WTC11 (cell line): ENCODE measurements around the gene CDH13. TPM values are rescaled to one million over a fixed set of nuclear protein-coding genes. Genes with fewer than 3 reads are reported as not detected.

Experiments
- ATAC-seq: fragments of 200-7000 bp; cut with Tn5 transposase; 2 replicates; pipeline ENCODE4 v1.10.0; 2021; ENCODE audit warnings: mild to moderate bottlenecking, moderate library complexity
- CTCF ChIA-PET: fragments of 300-600 bp; sonication (Branson Sonifier 250); formaldehyde crosslinking; loops from one replicate; lab custom pipeline; 2021; ENCODE audit warnings: antibody characterized with exemption; lab: Charles Lee
- POLR2A ChIA-PET: fragments of 350-600 bp; sonication (Branson Sonifier 250); formaldehyde crosslinking; loops from one replicate; lab custom pipeline; 2021; ENCODE audit warnings: antibody characterized with exemption; lab: Charles Lee
- DNase-seq: peaks from one replicate; pipeline ENCODE4 v3.0.0; 2021; ENCODE audit warnings: low spot score
- H3K27ac Mint-ChIP-seq: 2 replicates; pipeline ENCODE4 v1.8.0; 2021; ENCODE audit warnings: mixed read lengths
- H3K27me3 Mint-ChIP-seq: 2 replicates; pipeline ENCODE4 v1.8.0; 2021; ENCODE audit warnings: low read depth, mild to moderate bottlenecking, moderate library complexity, mixed read lengths
- H3K36me3 Mint-ChIP-seq: 2 replicates; pipeline ENCODE4 v1.8.0; 2021; ENCODE audit warnings: mixed read lengths
- H3K4me1 Mint-ChIP-seq: 2 replicates; pipeline ENCODE4 v1.8.0; 2022; ENCODE audit warnings: mixed read lengths
- H3K4me3 Mint-ChIP-seq: 2 replicates; pipeline ENCODE4 v1.8.0; 2021; ENCODE audit warnings: mild to moderate bottlenecking, moderate library complexity, mixed read lengths
- H3K9me3 Mint-ChIP-seq: 2 replicates; pipeline ENCODE4 v1.8.0; 2021; ENCODE audit warnings: mixed read lengths
- FOXP1 ChIP-seq: sonication (generic); formaldehyde crosslinking; IDR thresholded peaks from 2 replicates; pipeline ENCODE4 v1.8.0; 2022; ENCODE audit warnings: missing genetic modification reagents, mild to moderate bottlenecking, moderate library complexity, borderline replicate concordance
- TEAD1 ChIP-seq: sonication (generic); formaldehyde crosslinking; IDR thresholded peaks from 2 replicates; pipeline ENCODE4 v1.8.0; 2022; ENCODE audit warnings: mild to moderate bottlenecking, missing genetic modification reagents
- TEAD4 ChIP-seq: sonication (generic); formaldehyde crosslinking; IDR thresholded peaks from 2 replicates; pipeline ENCODE4 v1.8.0; 2022; ENCODE audit warnings: mild to moderate bottlenecking, missing genetic modification reagents
- TP53 ChIP-seq: sonication (generic); formaldehyde crosslinking; IDR thresholded peaks from 2 replicates; pipeline ENCODE4 v1.8.1; 2023; ENCODE audit warnings: mild to moderate bottlenecking, missing genetic modification reagents
- total RNA-seq: library from RNA; stranded (reverse); gene quantifications from 3 replicates; pipeline ENCODE4 v1.2.3, GENCODE V29; 2021
- TF ChIP-seq, protein P1 (sequence below): sonication (generic); formaldehyde crosslinking; IDR thresholded peaks from 2 replicates; pipeline ENCODE4 v1.8.0; 2022; ENCODE audit warnings: missing genetic modification reagents
- TF ChIP-seq, protein P2 (sequence below): sonication (generic); formaldehyde crosslinking; IDR thresholded peaks from 2 replicates; pipeline ENCODE4 v1.8.1; 2022; ENCODE audit warnings: mild to moderate bottlenecking, missing genetic modification reagents, moderate library complexity, borderline replicate concordance
- TF ChIP-seq, protein P3 (sequence below): sonication (generic); formaldehyde crosslinking; IDR thresholded peaks from 2 replicates; pipeline ENCODE4 v1.8.0; 2023; ENCODE audit warnings: missing genetic modification reagents, mild to moderate bottlenecking, borderline replicate concordance
- TF ChIP-seq, protein P4 (sequence below): fragments of 250-450 bp; sonication (Bioruptor Pico); IDR thresholded peaks from 2 replicates; pipeline ENCODE4 v1.9.0; 2021; ENCODE audit warnings: mild to moderate bottlenecking
- TF ChIP-seq, protein P5 (sequence below): sonication (generic); formaldehyde crosslinking; IDR thresholded peaks from 2 replicates; pipeline ENCODE4 v1.8.1; 2022; ENCODE audit warnings: mild to moderate bottlenecking, moderate library complexity, missing genetic modification reagents
- TF ChIP-seq, protein P6 (sequence below): sonication (generic); formaldehyde crosslinking; IDR thresholded peaks from 2 replicates; pipeline ENCODE4 v1.8.0; 2022; ENCODE audit warnings: mild to moderate bottlenecking, missing genetic modification reagents
- TF ChIP-seq, protein P7 (sequence below): sonication (generic); formaldehyde crosslinking; IDR thresholded peaks from 2 replicates; pipeline ENCODE4 v1.8.0; 2023; ENCODE audit warnings: missing genetic modification reagents

Gene CDH13
- total RNA-seq, 1 experiment from 2014 or later, result 0.81 TPM

DNA sequence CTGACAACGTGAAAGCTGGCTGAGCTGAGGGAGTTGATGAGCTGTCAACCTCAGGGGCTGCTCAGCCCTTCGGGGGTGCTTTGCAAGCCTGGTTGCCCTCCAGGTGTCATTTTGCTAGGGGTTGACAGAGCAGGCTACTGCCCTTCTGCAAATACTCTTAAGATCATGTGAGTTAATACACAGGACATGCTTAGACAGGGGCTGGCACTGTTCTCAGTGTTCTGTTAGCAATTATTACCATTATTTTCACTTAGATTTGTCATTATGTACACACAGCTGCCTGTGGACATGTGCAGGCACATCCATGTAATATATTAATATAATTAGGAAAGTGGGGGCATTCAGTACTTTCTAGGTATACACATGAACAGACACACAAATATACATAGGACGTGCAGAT lies 626.8 kb downstream of the CDH13 start (continued):
- TF ChIP-seq, protein P1, sequence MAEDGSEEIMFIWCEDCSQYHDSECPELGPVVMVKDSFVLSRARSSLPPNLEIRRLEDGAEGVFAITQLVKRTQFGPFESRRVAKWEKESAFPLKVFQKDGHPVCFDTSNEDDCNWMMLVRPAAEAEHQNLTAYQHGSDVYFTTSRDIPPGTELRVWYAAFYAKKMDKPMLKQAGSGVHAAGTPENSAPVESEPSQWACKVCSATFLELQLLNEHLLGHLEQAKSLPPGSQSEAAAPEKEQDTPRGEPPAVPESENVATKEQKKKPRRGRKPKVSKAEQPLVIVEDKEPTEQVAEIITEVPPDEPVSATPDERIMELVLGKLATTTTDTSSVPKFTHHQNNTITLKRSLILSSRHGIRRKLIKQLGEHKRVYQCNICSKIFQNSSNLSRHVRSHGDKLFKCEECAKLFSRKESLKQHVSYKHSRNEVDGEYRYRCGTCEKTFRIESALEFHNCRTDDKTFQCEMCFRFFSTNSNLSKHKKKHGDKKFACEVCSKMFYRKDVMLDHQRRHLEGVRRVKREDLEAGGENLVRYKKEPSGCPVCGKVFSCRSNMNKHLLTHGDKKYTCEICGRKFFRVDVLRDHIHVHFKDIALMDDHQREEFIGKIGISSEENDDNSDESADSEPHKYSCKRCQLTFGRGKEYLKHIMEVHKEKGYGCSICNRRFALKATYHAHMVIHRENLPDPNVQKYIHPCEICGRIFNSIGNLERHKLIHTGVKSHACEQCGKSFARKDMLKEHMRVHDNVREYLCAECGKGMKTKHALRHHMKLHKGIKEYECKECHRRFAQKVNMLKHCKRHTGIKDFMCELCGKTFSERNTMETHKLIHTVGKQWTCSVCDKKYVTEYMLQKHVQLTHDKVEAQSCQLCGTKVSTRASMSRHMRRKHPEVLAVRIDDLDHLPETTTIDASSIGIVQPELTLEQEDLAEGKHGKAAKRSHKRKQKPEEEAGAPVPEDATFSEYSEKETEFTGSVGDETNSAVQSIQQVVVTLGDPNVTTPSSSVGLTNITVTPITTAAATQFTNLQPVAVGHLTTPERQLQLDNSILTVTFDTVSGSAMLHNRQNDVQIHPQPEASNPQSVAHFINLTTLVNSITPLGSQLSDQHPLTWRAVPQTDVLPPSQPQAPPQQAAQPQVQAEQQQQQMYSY (CRISPR knock-in tag), result no peak
- TF ChIP-seq, protein P2, sequence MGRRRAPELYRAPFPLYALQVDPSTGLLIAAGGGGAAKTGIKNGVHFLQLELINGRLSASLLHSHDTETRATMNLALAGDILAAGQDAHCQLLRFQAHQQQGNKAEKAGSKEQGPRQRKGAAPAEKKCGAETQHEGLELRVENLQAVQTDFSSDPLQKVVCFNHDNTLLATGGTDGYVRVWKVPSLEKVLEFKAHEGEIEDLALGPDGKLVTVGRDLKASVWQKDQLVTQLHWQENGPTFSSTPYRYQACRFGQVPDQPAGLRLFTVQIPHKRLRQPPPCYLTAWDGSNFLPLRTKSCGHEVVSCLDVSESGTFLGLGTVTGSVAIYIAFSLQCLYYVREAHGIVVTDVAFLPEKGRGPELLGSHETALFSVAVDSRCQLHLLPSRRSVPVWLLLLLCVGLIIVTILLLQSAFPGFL (CRISPR knock-in tag), result no peak

DNA sequence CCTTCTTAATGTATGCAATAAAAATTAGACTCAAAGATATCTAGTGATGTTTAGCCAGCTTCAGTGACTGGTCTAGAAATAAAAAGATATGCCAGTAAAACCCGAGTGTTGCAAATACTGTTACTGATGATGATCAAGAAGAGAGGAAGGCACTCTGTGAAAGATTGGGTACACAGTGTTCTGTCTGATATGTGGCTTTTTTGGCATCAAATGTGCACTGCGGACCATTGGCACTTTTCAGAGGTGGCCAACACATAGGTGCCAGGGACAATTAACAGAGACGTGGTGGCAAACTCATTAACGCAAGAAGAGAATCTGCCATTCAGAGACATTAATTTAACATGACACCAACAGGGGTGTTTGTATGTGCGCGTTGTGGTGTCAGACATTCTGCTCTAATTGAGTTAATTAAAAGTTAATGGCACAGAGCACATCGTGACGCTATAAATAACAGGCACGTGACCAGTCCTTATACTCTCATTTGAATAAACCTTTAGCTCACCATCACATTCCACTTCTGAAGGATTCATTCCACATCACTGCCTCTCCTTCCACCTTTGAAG lies 631.7 kb downstream of the CDH13 start:
- no peak overlapping the region for H3K4me3 Mint-ChIP-seq
- no peaks in the 10 kb centered on the region for H3K36me3 Mint-ChIP-seq
- no peaks in the 10 kb centered on the region for H3K27me3 Mint-ChIP-seq
- no peak overlapping the region for H3K27ac Mint-ChIP-seq
- CTCF ChIA-PET, result no interaction called here
- no peak for ATAC-seq
- H3K9me3 Mint-ChIP-seq, result peaks cover 3% of the 10 kb centered on the region; the same call in 1 of the 2 replicates
- no peak for DNase-seq
- H3K4me1 Mint-ChIP-seq, result no peaks in the 10 kb centered on the region
- POLR2A ChIA-PET, result no interaction called here
- TF ChIP-seq, protein P3, sequence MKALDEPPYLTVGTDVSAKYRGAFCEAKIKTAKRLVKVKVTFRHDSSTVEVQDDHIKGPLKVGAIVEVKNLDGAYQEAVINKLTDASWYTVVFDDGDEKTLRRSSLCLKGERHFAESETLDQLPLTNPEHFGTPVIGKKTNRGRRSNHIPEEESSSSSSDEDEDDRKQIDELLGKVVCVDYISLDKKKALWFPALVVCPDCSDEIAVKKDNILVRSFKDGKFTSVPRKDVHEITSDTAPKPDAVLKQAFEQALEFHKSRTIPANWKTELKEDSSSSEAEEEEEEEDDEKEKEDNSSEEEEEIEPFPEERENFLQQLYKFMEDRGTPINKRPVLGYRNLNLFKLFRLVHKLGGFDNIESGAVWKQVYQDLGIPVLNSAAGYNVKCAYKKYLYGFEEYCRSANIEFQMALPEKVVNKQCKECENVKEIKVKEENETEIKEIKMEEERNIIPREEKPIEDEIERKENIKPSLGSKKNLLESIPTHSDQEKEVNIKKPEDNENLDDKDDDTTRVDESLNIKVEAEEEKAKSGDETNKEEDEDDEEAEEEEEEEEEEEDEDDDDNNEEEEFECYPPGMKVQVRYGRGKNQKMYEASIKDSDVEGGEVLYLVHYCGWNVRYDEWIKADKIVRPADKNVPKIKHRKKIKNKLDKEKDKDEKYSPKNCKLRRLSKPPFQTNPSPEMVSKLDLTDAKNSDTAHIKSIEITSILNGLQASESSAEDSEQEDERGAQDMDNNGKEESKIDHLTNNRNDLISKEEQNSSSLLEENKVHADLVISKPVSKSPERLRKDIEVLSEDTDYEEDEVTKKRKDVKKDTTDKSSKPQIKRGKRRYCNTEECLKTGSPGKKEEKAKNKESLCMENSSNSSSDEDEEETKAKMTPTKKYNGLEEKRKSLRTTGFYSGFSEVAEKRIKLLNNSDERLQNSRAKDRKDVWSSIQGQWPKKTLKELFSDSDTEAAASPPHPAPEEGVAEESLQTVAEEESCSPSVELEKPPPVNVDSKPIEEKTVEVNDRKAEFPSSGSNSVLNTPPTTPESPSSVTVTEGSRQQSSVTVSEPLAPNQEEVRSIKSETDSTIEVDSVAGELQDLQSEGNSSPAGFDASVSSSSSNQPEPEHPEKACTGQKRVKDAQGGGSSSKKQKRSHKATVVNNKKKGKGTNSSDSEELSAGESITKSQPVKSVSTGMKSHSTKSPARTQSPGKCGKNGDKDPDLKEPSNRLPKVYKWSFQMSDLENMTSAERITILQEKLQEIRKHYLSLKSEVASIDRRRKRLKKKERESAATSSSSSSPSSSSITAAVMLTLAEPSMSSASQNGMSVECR (CRISPR knock-in tag), result no peak
- no peak for TF ChIP-seq TP53
- no peak for TF ChIP-seq FOXP1 (CRISPR knock-in tag)
- no peak for TF ChIP-seq TEAD1 (CRISPR knock-in tag)
- TF ChIP-seq, all 79 proteins: peak for 0

DNA sequence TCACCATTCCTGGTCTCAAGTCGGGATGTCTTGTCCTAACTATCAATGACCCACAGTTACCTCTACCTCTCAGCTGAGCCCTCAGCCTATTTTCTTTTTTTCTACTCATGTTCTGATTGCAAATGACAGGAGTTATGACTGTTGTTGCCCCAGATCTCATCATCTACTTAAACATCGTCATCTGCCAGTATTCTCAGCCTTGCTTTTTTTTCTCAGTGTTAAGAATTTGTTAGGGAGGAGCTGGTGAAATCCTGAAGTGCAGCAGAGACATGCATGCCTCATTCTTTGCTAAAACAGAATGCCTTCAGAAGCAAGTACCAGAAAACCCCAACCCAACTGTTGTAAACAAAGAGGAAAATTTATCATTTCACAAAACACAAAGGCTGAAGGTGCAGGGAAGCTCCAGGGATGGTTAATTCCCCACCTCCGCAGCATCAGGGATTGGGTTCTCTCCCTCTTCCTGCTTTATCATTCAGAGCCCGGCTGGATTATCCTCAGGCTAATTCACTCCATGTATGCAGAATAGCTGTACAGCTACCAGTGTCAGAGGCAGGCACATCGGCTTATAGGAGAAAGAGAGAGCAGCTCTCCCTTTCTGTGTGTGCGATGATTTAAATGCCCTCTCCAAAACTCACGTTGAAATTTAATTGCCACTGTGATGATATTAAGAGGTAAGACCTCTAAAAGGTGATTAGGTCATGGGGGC lies 640.2 kb downstream of the CDH13 start:
- Mint-ChIP-seq H3K27me3 (no peaks in the 10 kb centered on the region; the same call in 1 of the 2 replicates), H3K36me3 (no peaks in the 10 kb centered on the region), H3K4me1 (no peaks in the 10 kb centered on the region), H3K4me3 (no peak overlapping the region), H3K27ac (no peak overlapping the region), H3K9me3 (no peaks in the 10 kb centered on the region)
- DNase-seq (no peak), ATAC-seq (no peak)
- TF ChIP-seq, protein P4, sequence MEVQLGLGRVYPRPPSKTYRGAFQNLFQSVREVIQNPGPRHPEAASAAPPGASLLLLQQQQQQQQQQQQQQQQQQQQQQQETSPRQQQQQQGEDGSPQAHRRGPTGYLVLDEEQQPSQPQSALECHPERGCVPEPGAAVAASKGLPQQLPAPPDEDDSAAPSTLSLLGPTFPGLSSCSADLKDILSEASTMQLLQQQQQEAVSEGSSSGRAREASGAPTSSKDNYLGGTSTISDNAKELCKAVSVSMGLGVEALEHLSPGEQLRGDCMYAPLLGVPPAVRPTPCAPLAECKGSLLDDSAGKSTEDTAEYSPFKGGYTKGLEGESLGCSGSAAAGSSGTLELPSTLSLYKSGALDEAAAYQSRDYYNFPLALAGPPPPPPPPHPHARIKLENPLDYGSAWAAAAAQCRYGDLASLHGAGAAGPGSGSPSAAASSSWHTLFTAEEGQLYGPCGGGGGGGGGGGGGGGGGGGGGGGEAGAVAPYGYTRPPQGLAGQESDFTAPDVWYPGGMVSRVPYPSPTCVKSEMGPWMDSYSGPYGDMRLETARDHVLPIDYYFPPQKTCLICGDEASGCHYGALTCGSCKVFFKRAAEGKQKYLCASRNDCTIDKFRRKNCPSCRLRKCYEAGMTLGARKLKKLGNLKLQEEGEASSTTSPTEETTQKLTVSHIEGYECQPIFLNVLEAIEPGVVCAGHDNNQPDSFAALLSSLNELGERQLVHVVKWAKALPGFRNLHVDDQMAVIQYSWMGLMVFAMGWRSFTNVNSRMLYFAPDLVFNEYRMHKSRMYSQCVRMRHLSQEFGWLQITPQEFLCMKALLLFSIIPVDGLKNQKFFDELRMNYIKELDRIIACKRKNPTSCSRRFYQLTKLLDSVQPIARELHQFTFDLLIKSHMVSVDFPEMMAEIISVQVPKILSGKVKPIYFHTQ (CRISPR knock-in tag), result no peak
- TF ChIP-seq, protein P5, sequence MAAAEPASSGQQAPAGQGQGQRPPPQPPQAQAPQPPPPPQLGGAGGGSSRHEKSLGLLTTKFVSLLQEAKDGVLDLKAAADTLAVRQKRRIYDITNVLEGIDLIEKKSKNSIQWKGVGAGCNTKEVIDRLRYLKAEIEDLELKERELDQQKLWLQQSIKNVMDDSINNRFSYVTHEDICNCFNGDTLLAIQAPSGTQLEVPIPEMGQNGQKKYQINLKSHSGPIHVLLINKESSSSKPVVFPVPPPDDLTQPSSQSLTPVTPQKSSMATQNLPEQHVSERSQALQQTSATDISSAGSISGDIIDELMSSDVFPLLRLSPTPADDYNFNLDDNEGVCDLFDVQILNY (CRISPR knock-in tag), result no peak
- TF ChIP-seq, protein P6, sequence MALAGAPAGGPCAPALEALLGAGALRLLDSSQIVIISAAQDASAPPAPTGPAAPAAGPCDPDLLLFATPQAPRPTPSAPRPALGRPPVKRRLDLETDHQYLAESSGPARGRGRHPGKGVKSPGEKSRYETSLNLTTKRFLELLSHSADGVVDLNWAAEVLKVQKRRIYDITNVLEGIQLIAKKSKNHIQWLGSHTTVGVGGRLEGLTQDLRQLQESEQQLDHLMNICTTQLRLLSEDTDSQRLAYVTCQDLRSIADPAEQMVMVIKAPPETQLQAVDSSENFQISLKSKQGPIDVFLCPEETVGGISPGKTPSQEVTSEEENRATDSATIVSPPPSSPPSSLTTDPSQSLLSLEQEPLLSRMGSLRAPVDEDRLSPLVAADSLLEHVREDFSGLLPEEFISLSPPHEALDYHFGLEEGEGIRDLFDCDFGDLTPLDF (CRISPR knock-in tag), result no peak
- TF ChIP-seq TEAD4, result no peak
- TF ChIP-seq, protein P7, sequence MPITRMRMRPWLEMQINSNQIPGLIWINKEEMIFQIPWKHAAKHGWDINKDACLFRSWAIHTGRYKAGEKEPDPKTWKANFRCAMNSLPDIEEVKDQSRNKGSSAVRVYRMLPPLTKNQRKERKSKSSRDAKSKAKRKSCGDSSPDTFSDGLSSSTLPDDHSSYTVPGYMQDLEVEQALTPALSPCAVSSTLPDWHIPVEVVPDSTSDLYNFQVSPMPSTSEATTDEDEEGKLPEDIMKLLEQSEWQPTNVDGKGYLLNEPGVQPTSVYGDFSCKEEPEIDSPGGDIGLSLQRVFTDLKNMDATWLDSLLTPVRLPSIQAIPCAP, result no peak
- ChIA-PET POLR2A (no interaction called here), CTCF (no interaction called here)
